Measurements from ENCODE around the gene NAV2. TPM values are rescaled to one million over a fixed set of nuclear protein-coding genes. Genes with fewer than 3 reads are reported as not detected.
A peak's percentile ranks its signal among the peaks of the same experiment; 100 is the strongest.

Gene NAV2
- 26.7 TPM for polyA plus RNA-seq (2013, experiment 1 of 2; ENCODE audit: insufficient read length)
- 30.5 TPM for polyA plus RNA-seq (2013, experiment 2 of 2; ENCODE audit: insufficient read length)

GRCh38 chr11:19712281-19713195 is at the start of gene NAV2:
Gene NAV2 (plus strand): TSS chr11:19712837. CDS start chr11:19713696, 859 bp downstream.
- peak; percentile 94 for DNase-seq

- DNase-seq: no peak
Observed at GRCh38 chr11:19663206-19663605, 49.4 kb upstream of the NAV2 start.

- peak; percentile 51 for DNase-seq
Observed at GRCh38 chr11:19664886-19665548, 47.6 kb upstream of the NAV2 start.

GRCh38 chr11:19666951-19667350 is 45.7 kb upstream of the NAV2 start:
- no peak for DNase-seq

GRCh38 chr11:19669511-19669910 is 43.1 kb upstream of the NAV2 start:
- no peak for DNase-seq

GRCh38 chr11:19670030-19670791 is 42.4 kb upstream of the NAV2 start:
- peak; percentile 97 for DNase-seq

- DNase-seq: no peak
Observed at GRCh38 chr11:19672586-19673206, 39.9 kb upstream of the NAV2 start.

GRCh38 chr11:19673924-19674729 is 38.5 kb upstream of the NAV2 start:
- DNase-seq: peak; percentile 44

- DNase-seq: no peak
Observed at GRCh38 chr11:19674836-19675235, 37.8 kb upstream of the NAV2 start.

GRCh38 chr11:19675397-19675796 is 37.2 kb upstream of the NAV2 start:
- DNase-seq: no peak

- DNase-seq: peak; percentile 35
Observed at GRCh38 chr11:19676475-19677380, 35.9 kb upstream of the NAV2 start.

- DNase-seq: no peak
Observed at GRCh38 chr11:19677381-19678080, 35.1 kb upstream of the NAV2 start.

- peak; percentile 100 for DNase-seq
Observed at GRCh38 chr11:19679952-19680828, 32.4 kb upstream of the NAV2 start.

- DNase-seq: peak; percentile 19
Observed at GRCh38 chr11:19680829-19681368, 31.7 kb upstream of the NAV2 start.

GRCh38 chr11:19683141-19683805 is 29.4 kb upstream of the NAV2 start:
- DNase-seq: no peak

GRCh38 chr11:19683862-19684491 is 28.7 kb upstream of the NAV2 start:
- DNase-seq: no peak

- no peak for DNase-seq
Observed at GRCh38 chr11:19686234-19686633, 26.4 kb upstream of the NAV2 start.

All from fibroblast of skin of scalp (primary cell).